K562 (cell line): ENCODE measurements around the gene C7orf25. TPM values are rescaled to one million over a fixed set of nuclear protein-coding genes. Genes with fewer than 3 reads are reported as not detected.

Experiments used
- BCL6 ChIP-seq: fragments of 250-450 bp; sonication (Bioruptor Pico); IDR thresholded peaks from 2 replicates; pipeline ENCODE4 v1.4.0; 2020
- BCOR ChIP-seq: fragments of 450-650 bp; IDR thresholded peaks from 2 replicates; pipeline ENCODE4 v1.6.1; 2016
- CBX8 ChIP-seq: fragments of 200-600 bp; sonication (generic); IDR thresholded peaks from 2 replicates; pipeline ENCODE4 v1.6.1; 2012; ENCODE audit warnings: borderline replicate concordance, mixed run types, low read depth, mild to moderate bottlenecking, moderate library complexity, mixed read lengths, low read length, control low read depth, inconsistent platforms; ENCODE audit not compliant: poor library complexity, severe bottlenecking; ENCODE audit errors: extremely low read depth
- CEBPG ChIP-seq, 3 experiments: fragments of 200-800 bp in 1 of 3; sonication (Bioruptor generic) in 1 of 3; sonication (generic) in 1 of 3; formaldehyde crosslinking in 1 of 3; IDR thresholded peaks in 2 of 3; conservative IDR thresholded peaks in 1 of 3; 2 replicates each; pipeline versions ENCODE4 v1.6.1 to v1.8.0; 2016 to 2022; ENCODE audit warnings: missing compliant biosample characterization in 2 of 3, missing genetic modification characterization in 2 of 3, mild to moderate bottlenecking in 1 of 3, missing genetic modification reagents in 1 of 3
- CREB3L1 ChIP-seq: fragments of 450-650 bp; IDR thresholded peaks from 2 replicates; pipeline ENCODE4 v1.6.1; 2014; ENCODE audit warnings: low read depth, mild to moderate bottlenecking, moderate library complexity, borderline replicate concordance
- EP300 ChIP-seq: IDR thresholded peaks from 2 replicates; pipeline ENCODE4 v1.6.1; 2012; ENCODE audit warnings: low read length, improper control_type of control experiment
- EP400 ChIP-seq: fragments of 450-650 bp; IDR thresholded peaks from 2 replicates; pipeline ENCODE4 v1.6.1; 2017; ENCODE audit warnings: antibody characterized with exemption, mild to moderate bottlenecking, moderate library complexity
- FOXK1 ChIP-seq: sonication (generic); formaldehyde crosslinking; IDR thresholded peaks from 2 replicates; pipeline ENCODE4 v1.8.0; 2022; ENCODE audit warnings: missing genetic modification reagents, mild to moderate bottlenecking, borderline replicate concordance
- FOXP1 ChIP-seq: sonication (generic); formaldehyde crosslinking; IDR thresholded peaks from 2 replicates; pipeline ENCODE4 v1.8.0; 2022; ENCODE audit warnings: mild to moderate bottlenecking, missing genetic modification reagents
- IRF1 ChIP-seq: sonication (generic); formaldehyde crosslinking; IDR thresholded peaks from 2 replicates; pipeline ENCODE4 v1.8.0; 2022; ENCODE audit warnings: missing genetic modification reagents, mild to moderate bottlenecking, borderline replicate concordance
- MAZ ChIP-seq, 2 experiments: fragments of 450-650 bp in 1 of 2; sonication (generic) in 1 of 2; formaldehyde crosslinking; IDR thresholded peaks in 1 of 2; conservative IDR thresholded peaks in 1 of 2; 2 replicates each; pipeline versions ENCODE4 v1.4.0 to v1.5.0; 2020; ENCODE audit warnings: mild to moderate bottlenecking in 1 of 2, missing genetic modification reagents in 1 of 2
- MTA3 ChIP-seq: fragments of 450-650 bp; formaldehyde crosslinking; IDR thresholded peaks from 2 replicates; pipeline ENCODE4 v1.6.1; 2017; ENCODE audit warnings: mild to moderate bottlenecking, borderline replicate concordance
- NELFE ChIP-seq: IDR thresholded peaks from 2 replicates; pipeline ENCODE4 v1.6.1; 2011; ENCODE audit warnings: mild to moderate bottlenecking; ENCODE audit not compliant: insufficient read depth, insufficient read length
- PHF21A ChIP-seq: fragments of 450-650 bp; IDR thresholded peaks from 2 replicates; pipeline ENCODE4 v1.6.1; 2017; ENCODE audit warnings: low read depth, borderline replicate concordance
- POLR2AphosphoS2 ChIP-seq: IDR thresholded peaks from 2 replicates; pipeline ENCODE4 v1.6.1; 2012; ENCODE audit warnings: low read length, improper control_type of control experiment
- RBM15 ChIP-seq: fragments of 200-400 bp; formaldehyde crosslinking; IDR thresholded peaks from 2 replicates; pipeline ENCODE4 v1.6.1; 2018; ENCODE audit warnings: mild to moderate bottlenecking, low read length, moderate library complexity; ENCODE audit not compliant: insufficient read depth
- RFX5 ChIP-seq: IDR thresholded peaks from 2 replicates; pipeline ENCODE4 v1.6.1; 2011; ENCODE audit warnings: low read depth, mild to moderate bottlenecking, improper control_type of control experiment, low read length
- SLC30A9 ChIP-seq: fragments of 250-450 bp; sonication (Bioruptor Pico); IDR thresholded peaks from 2 replicates; pipeline ENCODE4 v1.8.0; 2022; ENCODE audit warnings: mild to moderate bottlenecking, moderate library complexity
- SPI1 ChIP-seq: IDR thresholded peaks from 2 replicates; pipeline ENCODE4 v1.6.1; 2011; ENCODE audit warnings: low read depth, low read length, control low read depth, borderline replicate concordance
- U2AF1 ChIP-seq: fragments of 200-400 bp; formaldehyde crosslinking; optimal IDR thresholded peaks from 2 replicates; pipeline ENCODE3; 2017; ENCODE audit warnings: mild to moderate bottlenecking, low read depth, low read length, moderate library complexity
- ZBTB43 ChIP-seq: sonication (generic); formaldehyde crosslinking; IDR thresholded peaks from 2 replicates; pipeline ENCODE4 v1.8.0; 2023; ENCODE audit warnings: mild to moderate bottlenecking, missing genetic modification reagents
- ZFP30 ChIP-seq: fragments of 250-450 bp; sonication (Bioruptor Pico); IDR thresholded peaks from 2 replicates; pipeline ENCODE4 v1.8.0; 2022; ENCODE audit warnings: moderate library complexity, mild to moderate bottlenecking, inconsistent platforms, borderline replicate concordance
- ZNF24 ChIP-seq: fragments of 450-650 bp; IDR thresholded peaks from 2 replicates; pipeline ENCODE4 v1.6.1; 2016
- polyA plus RNA-seq, 8 experiments: library from polyadenylated mRNA; depleted of rRNA in 4 of 8; stranded (reverse) in 5 of 8; unstranded in 3 of 8; fragments of >200 nt; fragmentation: Nextera tagmentation in 2 of 8; fragmentation: Illumina TruSeq in 1 of 8; extraction: Ambion mirVana in 2 of 8; extraction: Trizol in 1 of 8; gene quantifications; 2 replicates each; pipeline versions ENCODE4 v1.2.1 to v1.2.3, GENCODE V29; 2011 to 2014; ENCODE audit warnings: inconsistent platforms in 1 of 8, missing spikeins in 1 of 8
- total RNA-seq, 7 experiments: library from RNA; depleted of rRNA in 6 of 7; stranded (reverse); fragments of >200 nt in 6 of 7; fragmentation: Illumina TruSeq in 2 of 7; extraction: Trizol in 2 of 7; gene quantifications; 2 replicates each; pipeline versions ENCODE4 v1.2.1 to v1.2.3, GENCODE V29; 2011 to 2021; ENCODE audit warnings: low replicate concordance in 1 of 7

The C7orf25 gene
- total and polyA plus RNA-seq, 9 of the 15 experiments (the other 6 are each of a cell fraction or from before 2014, with no cell fraction given): 1.2 to 4.7 (median 1.9) TPM

GRCh38 chr7:42931834-42932651 is 20.2 kb upstream of the C7orf25 start, which contains the start of the genes MRPL32 and PSMA2 (continued):
- TF ChIP-seq CEBPG (CRISPR knock-in tag; IDR thresholded peaks at IDR 0.05): no peak
- TF ChIP-seq CEBPG (tag; conservative IDR thresholded peaks at IDR 0.05 in 1 of 2, IDR thresholded peaks at IDR 0.05 in 1 of 2): no peak
- TF ChIP-seq PHF21A: 0 out of 2 replicates have a peak, but pooled peaks have one; percentile 38
- TF ChIP-seq SLC30A9 (CRISPR knock-in tag): no peak
- no peak for TF ChIP-seq ZFP30 (CRISPR knock-in tag)
- TF ChIP-seq FOXK1 (CRISPR knock-in tag): no peak
- TF ChIP-seq U2AF1: no peak
- TF ChIP-seq RBM15: no peak
- TF ChIP-seq EP300: no peak
- no peak for TF ChIP-seq ZNF24
- TF ChIP-seq SPI1: no peak
- TF ChIP-seq NELFE: no peak
- TF ChIP-seq MAZ (CRISPR knock-in tag; conservative IDR thresholded peaks at IDR 0.05 in 1 of 2, IDR thresholded peaks at IDR 0.05 in 1 of 2): peak; percentile 26 to 47; a peak in 2 of 4 replicates
- peak; percentile 75; the same call in 1 of the 2 replicates for TF ChIP-seq CREB3L1
- TF ChIP-seq EP400: peak; percentile 84
- TF ChIP-seq MTA3: 0 out of 2 replicates have a peak, but pooled peaks have one; percentile 20
- TF ChIP-seq ZBTB43 (CRISPR knock-in tag): no peak
- TF ChIP-seq FOXP1 (CRISPR knock-in tag): peak; percentile 70; the same call in 1 of the 2 replicates
- TF ChIP-seq POLR2AphosphoS2: no peak
- TF ChIP-seq BCOR: 0 out of 2 replicates have a peak, but pooled peaks have one; percentile 50
- no peak for TF ChIP-seq RFX5
- no peak for TF ChIP-seq CBX8
- no peak for TF ChIP-seq BCL6 (CRISPR knock-in tag)
- TF ChIP-seq IRF1 (CRISPR knock-in tag): no peak
